ENCODE data around the gene LAMP1.
A peak's percentile ranks its signal among the peaks of the same experiment; 100 is the strongest.
"Not testable (repeated sequence)": the region's sequence is repeated elsewhere in the genome, so short reads cannot be mapped to it uniquely, and the experiment has no call there.

The LAMP1 gene

GRCh38 chr13:113356596-113356995 is 59.6 kb downstream of the LAMP1 start:
- no peak for DNase-seq (ENCODE audit: low spot score)

GRCh38 chr13:113357529-113357928 is 60.5 kb downstream of the LAMP1 start:
- peak; percentile 29 for DNase-seq (ENCODE audit: low spot score)

- no peak for DNase-seq (ENCODE audit: low spot score)
Measured at GRCh38 chr13:113358653-113359190, 61.7 kb downstream of the LAMP1 start.

GRCh38 chr13:113359571-113359970 is 62.5 kb downstream of the LAMP1 start:
- DNase-seq (ENCODE audit: low spot score) = no peak

GRCh38 chr13:113360446-113360845 is 63.4 kb downstream of the LAMP1 start:
- DNase-seq (ENCODE audit: low spot score) = no peak

GRCh38 chr13:113361406-113361805 is 64.4 kb downstream of the LAMP1 start:
- DNase-seq (ENCODE audit: low spot score) = no peak

- DNase-seq (ENCODE audit: low spot score) = no peak
Measured at GRCh38 chr13:113364311-113364889, 67.4 kb downstream of the LAMP1 start.

GRCh38 chr13:113364901-113365582 is 68.0 kb downstream of the LAMP1 start:
- DNase-seq (ENCODE audit: low spot score) = no peak

GRCh38 chr13:113365583-113365970 is 68.5 kb downstream of the LAMP1 start:
- DNase-seq (ENCODE audit: low spot score) = no peak

- no peak for DNase-seq (ENCODE audit: low spot score)
Measured at GRCh38 chr13:113365971-113366588, 69.0 kb downstream of the LAMP1 start.

GRCh38 chr13:113367020-113367560 is 70.1 kb downstream of the LAMP1 start:
- DNase-seq (ENCODE audit: low spot score) = no peak

GRCh38 chr13:113367771-113368170 is 70.7 kb downstream of the LAMP1 start:
- DNase-seq (ENCODE audit: low spot score) = no peak

- DNase-seq (ENCODE audit: low spot score) = not testable (repeated sequence)
Measured at GRCh38 chr13:113368353-113368752, 71.3 kb downstream of the LAMP1 start.

- DNase-seq (ENCODE audit: low spot score) = no peak
Measured at GRCh38 chr13:113369189-113369588, 72.2 kb downstream of the LAMP1 start.

- no peak for DNase-seq (ENCODE audit: low spot score)
Measured at GRCh38 chr13:113369881-113370280, 72.8 kb downstream of the LAMP1 start.

- no peak for DNase-seq (ENCODE audit: low spot score)
Measured at GRCh38 chr13:113371061-113371460, 74.0 kb downstream of the LAMP1 start.

- DNase-seq (ENCODE audit: low spot score) = not testable (repeated sequence)
Measured at GRCh38 chr13:113371701-113372100, 74.7 kb downstream of the LAMP1 start.
